Gastrocnemius medialis (tissue), 4 donors: ENCODE measurements around the gene AIFM3. TPM values are rescaled to one million over a fixed set of nuclear protein-coding genes. Genes with fewer than 3 reads are reported as not detected.

Experiments
- ATAC-seq, 2 donors: fragments of 150-250 bp; one replicate each; pipeline ENCODE4 v1.9.1; 2016
- DNase-seq, 2 donors: peaks; one replicate each; pipeline ENCODE4 v3.0.0-alpha.2; 2019
- H3K27ac ChIP-seq, 4 donors: fragments of 200-600 bp; sonication (generic); 1 replicate in 1 of 4; 2 replicates in 3 of 4; pipeline ENCODE4 v1.5.1; 2016 to 2018; ENCODE audit warnings: mild to moderate bottlenecking in 2 of 4, moderate library complexity in 1 of 4
- H3K27me3 ChIP-seq, 3 donors: fragments of 200-600 bp; sonication (generic) in 2 of 3; 1 replicate in 1 of 3; 2 replicates in 2 of 3; pipeline versions ENCODE4 v1.5.1 to v1.6.0; 2016 to 2019; ENCODE audit warnings: mild to moderate bottlenecking in 1 of 3, moderate library complexity in 1 of 3
- H3K36me3 ChIP-seq, 2 donors: fragments of 200-600 bp; sonication (generic) in 1 of 2; one replicate each; pipeline ENCODE4 v1.5.1; 2017 to 2018
- H3K4me1 ChIP-seq, 2 donors: fragments of 200-600 bp; sonication (generic) in 1 of 2; one replicate each; pipeline ENCODE4 v1.5.1; 2016 to 2017; ENCODE audit warnings: mild to moderate bottlenecking in 2 of 2
- H3K4me3 ChIP-seq, 4 donors: fragments of 200-600 bp; sonication (generic) in 3 of 4; 1 replicate in 1 of 4; 2 replicates in 3 of 4; pipeline ENCODE4 v1.5.1; 2016 to 2019; ENCODE audit warnings: mild to moderate bottlenecking in 2 of 4
- H3K9me3 ChIP-seq, 3 donors: fragments of 200-600 bp; sonication (generic) in 2 of 3; 1 replicate in 1 of 3; 2 replicates in 2 of 3; pipeline ENCODE4 v1.5.1; 2016 to 2019
- POLR2A ChIP-seq, 2 donors: fragments of 450-650 bp; IDR thresholded peaks; one replicate each; pipeline ENCODE4 v1.6.1; 2017; ENCODE audit warnings: antibody characterized with exemption in 2 of 2, mild to moderate bottlenecking in 2 of 2, moderate library complexity in 2 of 2
- in situ Hi-C, 4 donors: fragments of 200-750 bp; cut with MboI; loops; one replicate each; pipeline versions ENCODE4 v1.15.0 to v1.8.0; 2017; ENCODE audit warnings: low sequenced_read_pairs in 4 of 4
- intact Hi-C: fragments of 100-400 bp; cut with DNase I; formaldehyde crosslinking; loops from one replicate; pipeline ENCODE4 v1.15.1; 2023; ENCODE audit warnings: low total_unique reads
- total RNA-seq, 4 donors: library from RNA; depleted of rRNA; stranded (reverse); fragments of >200 nt; gene quantifications; one replicate each; pipeline versions ENCODE4 v1.1.0 to v1.2.3, GENCODE V29; 2016
- TF ChIP-seq, protein P1 (sequence below), 5 experiments: fragments of 450-650 bp in 3 of 5; fragments of 200-600 bp in 2 of 5; sonication (generic) in 2 of 5; IDR thresholded peaks in 4 of 5; conservative IDR thresholded peaks in 1 of 5; 1 replicate in 4 of 5; 2 replicates in 1 of 5; pipeline ENCODE4 v1.5.1; 2016 to 2019; ENCODE audit warnings: antibody characterized with exemption in 5 of 5, mild to moderate bottlenecking in 3 of 5, moderate library complexity in 3 of 5

The AIFM3 gene
- total RNA-seq, 4 donors from 2014 or later: 0.22 to 0.42 TPM; not detected in 2

DNA sequence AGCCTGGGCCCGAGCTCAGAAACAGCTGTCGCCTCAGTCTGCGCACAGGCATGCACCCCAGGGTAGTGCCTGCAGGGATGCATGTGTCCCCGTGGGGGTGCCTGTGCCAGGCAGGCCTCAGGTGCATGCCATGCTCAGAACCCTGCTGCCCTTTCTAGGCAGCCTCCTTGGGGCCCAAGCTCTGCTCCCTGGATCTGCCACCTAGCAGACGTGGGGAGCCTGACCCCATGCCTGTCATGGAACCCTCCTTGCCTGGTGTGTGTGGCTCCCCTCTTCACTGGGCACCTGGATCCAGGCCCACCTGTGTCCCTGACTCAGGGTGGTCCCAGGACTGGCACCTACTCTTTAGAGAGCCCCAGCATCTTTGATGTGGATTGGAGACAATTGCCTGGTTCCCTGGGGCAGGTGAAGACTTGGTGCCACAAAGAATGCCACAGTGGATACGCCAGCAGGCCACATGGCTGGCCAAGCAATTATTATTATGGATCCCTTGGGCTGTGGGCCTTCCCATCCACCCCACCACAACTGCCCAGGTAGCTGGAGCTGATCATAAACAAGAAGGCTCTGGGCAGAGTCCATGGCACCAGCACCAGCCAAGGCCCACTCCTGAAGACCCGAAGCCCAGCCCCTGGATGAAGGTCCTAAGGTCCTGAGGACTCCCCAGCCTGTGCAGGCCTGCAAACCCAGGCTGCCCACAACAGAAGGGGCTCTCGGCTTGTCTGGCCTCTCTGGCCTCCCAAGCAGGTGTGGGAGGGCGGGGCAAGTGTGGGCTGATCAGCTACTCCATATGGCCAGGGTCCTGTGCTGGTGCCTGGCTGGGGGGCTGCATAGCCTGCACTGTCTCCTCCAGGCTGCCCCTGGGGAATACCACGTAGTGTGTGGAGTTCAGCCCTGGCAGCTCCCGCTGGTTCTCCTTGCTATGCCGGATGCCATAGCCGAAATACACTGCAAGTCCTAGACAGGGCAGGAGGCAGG, 61.5 kb downstream of the AIFM3 start:
- Histone ChIP-seq H3K4me1 (peaks cover 5 to 14% of the 10 kb centered on the region in 2 donors), H3K36me3 (peaks cover 0 to 11% of the 10 kb centered on the region in 2 donors), H3K4me3 (no peak overlapping the region), H3K9me3 (no peaks in the 10 kb centered on the region), H3K27me3 (peaks cover 17 to 20% (median 19%) of the 10 kb centered on the region in 3 donors), H3K27ac (no peak overlapping the region)
- intact Hi-C loops: no loop called here
- no peak for ATAC-seq
- TF ChIP-seq, protein P1, sequence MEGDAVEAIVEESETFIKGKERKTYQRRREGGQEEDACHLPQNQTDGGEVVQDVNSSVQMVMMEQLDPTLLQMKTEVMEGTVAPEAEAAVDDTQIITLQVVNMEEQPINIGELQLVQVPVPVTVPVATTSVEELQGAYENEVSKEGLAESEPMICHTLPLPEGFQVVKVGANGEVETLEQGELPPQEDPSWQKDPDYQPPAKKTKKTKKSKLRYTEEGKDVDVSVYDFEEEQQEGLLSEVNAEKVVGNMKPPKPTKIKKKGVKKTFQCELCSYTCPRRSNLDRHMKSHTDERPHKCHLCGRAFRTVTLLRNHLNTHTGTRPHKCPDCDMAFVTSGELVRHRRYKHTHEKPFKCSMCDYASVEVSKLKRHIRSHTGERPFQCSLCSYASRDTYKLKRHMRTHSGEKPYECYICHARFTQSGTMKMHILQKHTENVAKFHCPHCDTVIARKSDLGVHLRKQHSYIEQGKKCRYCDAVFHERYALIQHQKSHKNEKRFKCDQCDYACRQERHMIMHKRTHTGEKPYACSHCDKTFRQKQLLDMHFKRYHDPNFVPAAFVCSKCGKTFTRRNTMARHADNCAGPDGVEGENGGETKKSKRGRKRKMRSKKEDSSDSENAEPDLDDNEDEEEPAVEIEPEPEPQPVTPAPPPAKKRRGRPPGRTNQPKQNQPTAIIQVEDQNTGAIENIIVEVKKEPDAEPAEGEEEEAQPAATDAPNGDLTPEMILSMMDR (IDR thresholded peaks at IDR 0.05 in 4 of 5, conservative IDR thresholded peaks at IDR 0.05 in 1 of 5): no peak
- in situ Hi-C loops: no loop called here
- no peak for DNase-seq

DNA sequence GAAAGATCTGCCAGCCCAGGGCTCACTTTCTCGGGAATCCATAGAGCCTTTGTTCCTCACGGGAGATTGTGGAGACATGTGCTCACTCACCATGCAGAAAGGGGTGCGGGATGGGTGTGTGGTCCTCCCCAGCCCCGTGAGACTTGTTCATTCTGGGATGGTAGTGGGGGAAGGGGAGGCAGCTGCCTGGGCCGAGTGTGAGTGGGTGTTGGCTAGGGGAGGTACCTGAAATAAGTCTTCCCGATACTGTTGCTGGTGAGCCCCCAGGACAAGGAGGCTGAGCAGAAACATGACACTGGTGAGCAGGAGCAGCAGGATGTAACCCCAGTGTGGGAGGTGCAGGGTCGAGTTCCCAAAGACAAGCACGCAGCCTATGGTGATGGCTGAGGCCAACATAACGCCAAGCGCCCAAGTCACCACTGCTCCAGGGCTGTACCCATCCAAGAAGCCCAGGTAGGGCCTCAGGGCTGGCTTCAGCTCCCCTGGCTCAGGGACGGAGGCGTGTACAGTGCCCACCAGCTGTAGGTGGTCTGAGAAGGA, 62.5 kb downstream of the AIFM3 start:
- Histone ChIP-seq H3K4me1 (peaks cover 5 to 14% of the 10 kb centered on the region in 2 donors), H3K36me3 (peaks cover 0 to 10% of the 10 kb centered on the region in 2 donors), H3K4me3 (no peak overlapping the region), H3K9me3 (no peaks in the 10 kb centered on the region), H3K27ac (no peak overlapping the region), H3K27me3 (peaks cover 17 to 20% (median 19%) of the 10 kb centered on the region in 3 donors)
- ATAC-seq (no peak), DNase-seq (no peak)
- intact Hi-C loops: loop anchor here (5.0 kb wide), 1 partner anchor 43 kb away; no protein-coding TSS in a partner anchor
- in situ Hi-C loops: loop anchor here in 1 of 4 donors (10.0 kb wide), 1 partner anchor 65 kb away; no protein-coding TSS in a partner anchor
- no peak for TF ChIP-seq POLR2A (IDR thresholded peaks at IDR 0.05)
- TF ChIP-seq, protein P1 (IDR thresholded peaks at IDR 0.05 in 4 of 5, conservative IDR thresholded peaks at IDR 0.05 in 1 of 5): no peak

DNA sequence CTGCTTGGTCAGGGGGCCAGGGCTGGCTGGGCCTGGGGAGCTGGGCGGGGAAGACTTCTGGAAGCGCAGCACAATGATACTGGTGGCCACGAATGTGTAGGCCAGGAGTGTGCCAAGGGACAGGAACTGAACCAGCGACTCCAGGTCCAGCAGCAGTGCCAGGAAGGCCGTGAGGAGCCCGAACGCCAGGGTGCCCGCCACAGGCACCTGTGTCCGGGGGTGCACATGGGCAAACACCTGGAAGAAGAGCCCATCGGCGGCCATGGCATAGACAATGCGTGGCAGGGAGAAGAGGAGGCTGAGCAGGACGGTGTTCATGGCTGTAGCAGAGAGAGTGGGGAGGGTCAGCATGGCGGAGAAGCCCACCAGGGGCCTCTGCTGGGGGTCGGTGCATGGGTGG, 63.0 kb downstream of the AIFM3 start:
- Histone ChIP-seq H3K4me3 (no peak overlapping the region), H3K9me3 (no peaks in the 10 kb centered on the region), H3K27me3 (peaks cover 17 to 20% (median 19%) of the 10 kb centered on the region in 3 donors), H3K36me3 (peaks cover 0 to 10% of the 10 kb centered on the region in 2 donors), H3K4me1 (peaks cover 5 to 14% of the 10 kb centered on the region in 2 donors), H3K27ac (no peak overlapping the region)
- TF ChIP-seq, protein P1 (IDR thresholded peaks at IDR 0.05 in 4 of 5, conservative IDR thresholded peaks at IDR 0.05 in 1 of 5): no peak
- no peak for TF ChIP-seq POLR2A (IDR thresholded peaks at IDR 0.05)
- intact Hi-C loops: loop anchor here (5.0 kb wide), 1 partner anchor 42 kb away; no protein-coding TSS in a partner anchor
- DNase-seq: no peak
- in situ Hi-C loops: loop anchor here in 1 of 4 donors (10.0 kb wide), 1 partner anchor 65 kb away; no protein-coding TSS in a partner anchor
- no peak for ATAC-seq

Other genes with a start within 250 kb of the AIFM3 start
- gene SERPIND1, start 193.1 kb upstream of the AIFM3 start, total RNA-seq: under 1 TPM in 1 of 4 donors, not detected in 3; 0.22 TPM
- gene PI4KA, start 108.4 kb upstream of the AIFM3 start, total RNA-seq: 10 to 100 TPM; 40.1 to 59.7 (median 45.4) TPM
- gene SNAP29, start 108.2 kb upstream of the AIFM3 start, total RNA-seq: 10 to 100 TPM; 22.1 to 41.1 (median 28.7) TPM
- gene CRKL, start 49.8 kb upstream of the AIFM3 start, total RNA-seq: 100 to 1,000 TPM in 1 of 4 donors, 10 to 100 TPM in 3; 73.3 to 109 (median 84.7) TPM
- 10 to 100 TPM; 25.4 to 36.4 (median 26.3) TPM for gene LZTR1, start 15.0 kb downstream of the AIFM3 start, total RNA-seq
- 10 to 100 TPM; 44.8 to 76.2 (median 61.7) TPM for gene THAP7, start 34.9 kb downstream of the AIFM3 start, total RNA-seq
- 10 to 100 TPM; 17.6 to 68.9 (median 33.3) TPM for gene P2RX6, start 47.9 kb downstream of the AIFM3 start, total RNA-seq
- gene SLC7A4, start 65.3 kb downstream of the AIFM3 start, total RNA-seq: not detected
- not detected for gene LRRC74B, start 78.7 kb downstream of the AIFM3 start, total RNA-seq